Activated CD8-positive, alpha-beta memory T cell treated with anti-CD3 and anti-CD28 coated beads, Interleukin-2, amount 50 U/mL, for 24 hours (primary cell): ENCODE data around the gene DHH.

Experiments
- DNase-seq: peaks from one replicate; pipeline ENCODE4 v3.0.0-alpha.2; 2020; ENCODE audit errors: extremely low read depth

The DHH gene

GRCh38 chr12:49051373-49051764 lies 43.2 kb downstream of the DHH start:
- DNase-seq = no peak

DNA sequence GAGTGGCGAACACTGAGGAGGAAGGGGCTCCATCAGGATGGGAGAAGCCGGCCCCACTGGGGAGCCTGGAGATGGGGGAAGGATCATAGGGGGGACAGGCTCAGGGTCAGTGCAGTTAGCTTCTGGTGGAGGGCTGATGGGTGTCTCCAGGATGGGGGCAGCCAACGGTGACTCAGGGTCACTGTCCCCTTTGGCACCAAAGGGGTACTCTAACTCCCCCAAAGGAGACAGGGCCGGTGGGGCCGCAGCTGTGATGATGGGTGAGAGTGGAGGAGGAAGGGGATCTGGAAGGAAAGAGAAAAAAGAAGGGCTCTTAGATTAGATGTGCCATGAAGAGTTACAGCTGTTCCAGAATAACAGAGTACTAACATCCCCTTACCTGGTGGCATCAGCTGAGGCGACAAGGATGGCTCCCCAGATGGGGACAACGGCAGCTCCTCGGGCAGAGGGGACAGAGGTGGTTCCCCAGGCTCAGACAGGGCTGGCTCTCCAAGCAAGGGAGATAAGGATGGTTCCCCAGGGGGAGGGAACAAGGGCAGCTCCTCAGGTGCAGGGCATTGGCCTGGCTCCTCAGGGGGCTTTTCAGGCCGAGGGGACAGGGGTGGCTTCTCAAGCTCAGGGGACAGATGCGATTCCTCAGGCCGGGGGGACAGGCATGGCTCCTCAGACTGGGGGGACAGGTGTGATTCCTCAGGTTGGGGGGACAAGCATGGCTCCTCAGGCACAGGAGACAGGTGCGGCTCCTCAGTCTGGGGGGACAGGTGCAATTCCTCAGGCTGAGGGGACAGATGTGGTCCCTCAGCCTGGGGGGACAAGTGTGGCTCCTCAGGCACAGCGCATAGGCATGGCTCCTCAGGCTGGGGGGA lies 43.9 kb downstream of the DHH start:
- no peak for DNase-seq

DNA sequence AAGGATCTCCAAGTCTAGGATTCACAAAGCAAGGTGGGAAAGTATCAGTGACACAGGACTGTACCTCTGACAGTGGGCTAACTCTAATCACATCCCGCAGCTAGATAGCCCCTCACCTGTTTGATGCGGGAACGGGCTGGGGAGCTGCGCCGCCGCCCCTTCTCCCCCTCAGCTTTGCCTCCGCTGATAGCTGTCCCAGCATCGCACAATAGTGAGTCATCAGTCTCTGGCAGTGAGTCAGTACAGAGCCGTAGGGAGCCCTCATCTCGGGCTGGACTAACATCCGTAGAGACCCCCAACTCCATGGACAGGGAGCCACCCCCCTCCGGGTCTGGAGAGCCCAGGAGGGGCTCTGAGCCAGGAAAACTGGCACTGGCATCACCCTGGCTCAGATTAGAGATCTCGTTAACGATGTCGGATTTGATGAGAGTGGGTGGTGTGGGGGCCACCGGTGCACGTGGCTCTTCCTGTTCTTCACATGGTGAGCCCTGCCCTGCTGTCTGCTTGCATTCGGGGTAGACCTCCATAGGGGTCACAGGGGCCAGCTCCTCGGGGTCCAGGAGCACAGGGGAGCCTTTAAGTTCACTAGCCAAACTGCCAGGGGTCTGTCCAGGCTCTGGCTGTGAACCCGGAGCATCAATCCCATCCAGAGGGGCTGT lies 44.9 kb downstream of the DHH start:
- no peak for DNase-seq

DNA sequence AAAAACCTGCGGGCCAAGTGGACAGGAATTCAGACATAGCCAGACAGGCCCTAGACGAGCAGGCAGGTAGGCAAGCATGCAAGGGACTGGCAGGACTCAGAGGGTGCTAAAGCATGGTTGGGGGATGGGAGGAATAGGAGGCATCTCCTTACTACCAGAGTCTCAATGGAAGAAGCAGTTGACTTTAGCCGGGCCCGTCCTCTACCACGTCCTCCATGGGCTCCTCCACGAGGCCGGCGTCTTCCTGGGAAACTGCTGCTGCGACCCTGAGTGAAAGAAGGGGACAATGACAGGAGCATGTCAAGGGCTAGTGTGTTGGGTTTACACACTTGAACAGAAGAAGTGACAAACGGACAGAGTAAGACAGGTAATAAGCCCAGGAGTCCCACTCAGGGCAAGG lies 45.6 kb downstream of the DHH start:
- no peak for DNase-seq

DNA sequence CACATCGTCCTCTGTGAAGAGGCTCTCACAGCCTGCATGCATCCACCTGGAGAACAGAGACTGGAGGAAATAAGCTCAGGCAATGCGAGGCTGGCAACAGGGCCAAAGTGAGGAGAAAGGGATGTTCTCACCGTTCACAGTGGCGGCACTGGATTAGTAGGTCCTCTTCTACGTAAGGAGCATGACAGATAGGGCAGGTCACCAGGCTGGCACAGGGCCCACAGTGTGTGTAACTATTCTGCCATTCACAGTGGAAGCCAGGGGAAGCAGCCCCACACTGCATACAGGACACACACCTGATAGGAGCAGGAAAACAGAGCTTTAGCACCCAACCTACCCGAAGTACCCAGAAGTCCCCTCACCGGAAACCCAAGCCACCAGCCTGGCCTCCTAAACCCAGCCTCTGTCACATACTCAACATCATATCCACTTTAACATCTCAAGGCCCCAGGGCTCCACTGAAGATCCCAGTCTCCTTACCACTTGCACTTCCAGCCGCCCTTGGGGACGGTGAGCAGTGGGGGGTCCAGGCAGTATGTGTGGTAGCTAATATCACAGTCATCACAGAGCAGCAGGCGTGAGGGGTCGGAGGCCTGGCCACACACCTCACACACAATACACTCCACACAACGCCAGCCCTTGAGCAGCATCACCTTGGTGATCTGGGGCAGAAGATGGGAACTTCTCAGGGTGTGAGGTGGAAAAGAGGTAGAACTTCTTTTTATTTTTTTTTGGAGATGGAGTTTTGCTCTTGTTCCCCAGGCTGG lies 48.3 kb downstream of the DHH start:
- DNase-seq = no peak

- no peak for DNase-seq
These were observed 49.9 kb downstream of the DHH start for GRCh38 chr12:49044660-49045059.

DNA sequence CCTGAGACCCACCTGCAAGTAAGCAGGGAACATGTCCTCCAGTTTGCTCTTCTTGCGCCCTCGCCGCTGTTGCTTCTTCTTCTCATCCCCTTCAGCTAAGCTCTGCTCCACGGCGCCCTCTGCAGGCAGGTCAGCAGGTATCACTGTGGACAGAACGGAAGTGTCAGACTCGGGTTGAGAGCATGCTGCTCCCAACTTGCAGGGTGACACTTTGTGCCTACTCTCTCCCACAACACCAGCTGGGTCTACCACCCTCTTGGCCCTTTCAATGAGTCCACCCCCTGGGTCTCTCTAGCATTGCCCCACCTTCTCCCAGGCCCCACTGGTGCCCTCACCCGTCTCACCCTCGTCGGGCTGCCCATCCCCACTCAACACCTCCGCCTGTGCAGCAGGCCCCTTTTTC lies 50.7 kb downstream of the DHH start:
- no peak for DNase-seq

- DNase-seq = no peak
These were observed 51.4 kb downstream of the DHH start for GRCh38 chr12:49043241-49043640.

DNA sequence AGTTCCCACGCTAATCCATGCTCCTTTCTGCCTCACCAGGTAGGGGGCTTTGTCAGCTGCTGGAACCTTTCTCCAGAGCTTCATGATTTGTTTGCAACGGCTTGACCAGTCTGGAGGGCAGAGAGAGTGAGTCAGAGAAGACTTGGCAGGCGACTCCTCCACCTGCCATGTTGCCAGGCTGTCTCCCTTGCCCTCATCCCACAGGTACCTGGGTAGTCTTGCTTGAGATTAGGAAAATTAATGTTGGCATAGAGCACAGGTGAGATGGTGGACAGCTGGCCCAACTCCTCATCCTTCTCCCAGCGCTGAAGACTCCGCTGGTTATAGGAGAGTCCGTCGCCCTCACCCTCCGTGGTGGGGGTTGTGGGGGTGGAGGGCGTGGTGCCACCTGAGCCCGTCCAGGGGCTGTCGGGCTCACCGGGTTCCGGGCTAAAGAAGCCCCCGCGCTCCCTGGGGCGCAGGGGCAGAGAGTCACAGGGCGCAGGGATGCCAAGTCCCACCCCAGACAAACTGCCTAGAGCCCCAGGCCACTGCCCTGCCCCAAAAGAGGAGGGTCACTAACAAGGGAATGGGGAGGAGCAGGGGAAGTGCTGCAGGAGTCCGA lies 52.6 kb downstream of the DHH start:
- DNase-seq = no peak

GRCh38 chr12:49041036-49041880 lies 53.3 kb downstream of the DHH start:
- no peak for DNase-seq

- DNase-seq = no peak
These were observed 54.2 kb downstream of the DHH start for GRCh38 chr12:49040364-49040855.

- no peak for DNase-seq
These were observed 54.9 kb downstream of the DHH start for GRCh38 chr12:49039421-49040363.

- no peak for DNase-seq
These were observed 56.2 kb downstream of the DHH start for GRCh38 chr12:49038291-49038955.

GRCh38 chr12:49037947-49038237 lies 56.7 kb downstream of the DHH start:
- DNase-seq = no peak

DNA sequence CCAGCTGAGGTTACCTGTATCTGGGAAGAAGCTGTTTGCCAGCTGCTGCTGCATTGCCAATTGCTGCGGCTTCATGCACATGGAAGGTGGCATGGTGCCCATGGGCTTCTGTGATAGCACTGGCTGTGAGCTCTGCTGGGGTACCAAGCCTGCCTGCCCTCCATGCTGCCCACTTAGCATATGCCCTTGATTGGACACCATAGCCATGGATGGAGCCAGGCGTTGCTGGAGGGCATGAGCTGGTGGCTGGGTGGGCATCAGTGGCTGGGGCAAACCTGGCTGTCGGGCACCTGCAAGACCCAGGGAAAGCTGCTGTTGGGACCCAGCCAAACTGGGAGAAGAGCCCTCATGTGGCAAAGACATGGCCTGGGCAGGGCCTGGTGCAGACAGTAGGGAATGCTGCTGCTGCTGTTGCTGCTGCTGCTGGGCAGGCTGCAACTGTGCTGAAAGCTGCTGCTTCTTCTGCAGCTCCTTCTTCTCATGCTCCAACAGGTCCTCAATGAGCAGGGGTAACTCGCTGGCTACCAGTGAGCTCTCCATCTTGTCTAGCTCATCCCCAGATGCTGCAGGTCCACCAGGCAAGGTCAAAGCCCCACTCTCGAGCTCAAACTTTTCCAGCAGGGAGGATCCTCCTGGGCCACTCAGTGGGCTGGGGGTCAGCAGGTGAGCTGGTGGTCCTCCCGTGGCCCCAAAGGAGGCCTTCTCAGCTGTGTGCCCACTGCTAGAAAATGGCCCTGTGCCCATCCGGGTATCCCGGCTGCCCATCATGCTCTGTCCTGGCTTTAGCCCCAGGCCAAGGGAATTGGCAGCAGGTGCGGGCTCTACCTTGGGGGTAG lies 57.3 kb downstream of the DHH start:
- no peak for DNase-seq
